ENCODE data around the gene TMEM263. TPM values are rescaled to one million over a fixed set of nuclear protein-coding genes. Genes with fewer than 3 reads are reported as not detected.
A peak's percentile ranks its signal among the peaks of the same experiment; 100 is the strongest.
"Not testable (repeated sequence)": the region's sequence is repeated elsewhere in the genome, so short reads cannot be mapped to it uniquely, and the experiment has no call there.

The TMEM263 gene
- total RNA-seq, 1 donor from 2014 or later, result 160 TPM

DNA sequence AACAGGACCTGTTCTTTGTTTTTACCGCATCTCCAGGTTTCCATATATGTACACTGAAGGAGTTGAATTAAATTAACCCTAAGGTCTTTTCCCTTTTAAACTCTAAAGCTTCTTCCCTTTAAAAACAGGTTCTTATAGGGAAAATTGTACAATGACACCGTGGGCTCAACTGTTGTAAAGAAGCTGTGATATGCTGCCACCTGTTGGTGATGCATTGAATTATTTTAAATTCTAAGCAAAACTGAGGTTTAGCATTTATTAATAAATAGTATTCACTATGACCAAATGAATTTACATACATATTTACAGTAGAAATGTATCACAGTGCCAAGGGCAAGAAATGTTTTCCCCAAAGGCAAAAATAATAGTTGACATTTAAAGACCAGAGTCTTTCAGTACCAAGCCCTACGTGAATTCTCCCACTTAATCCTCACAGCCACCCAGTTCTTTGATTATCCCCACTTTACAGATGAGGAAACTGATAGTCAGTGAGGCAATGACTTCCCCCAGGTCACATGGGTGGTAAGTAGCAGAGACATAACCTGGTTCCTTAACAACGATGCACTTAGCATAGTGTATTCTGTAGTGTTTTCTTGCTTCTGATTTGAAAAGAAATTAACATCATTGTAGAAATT lies 35.7 kb upstream of the TMEM263 start:
- Mint-ChIP-seq H3K27me3 (ENCODE audit: low read depth, unreplicated experiment) (peaks cover 3% of the 10 kb centered on the region), H3K36me3 (ENCODE audit: low read depth, unreplicated experiment) (no peaks in the 10 kb centered on the region), H3K27ac (ENCODE audit: unreplicated experiment) (no peak overlapping the region), H3K9me3 (ENCODE audit: unreplicated experiment) (peaks cover 4% of the 10 kb centered on the region), H3K4me1 (ENCODE audit: low read depth, unreplicated experiment) (no peaks in the 10 kb centered on the region), H3K4me3 (ENCODE audit: unreplicated experiment) (no peak overlapping the region)
- Histone ChIP-seq H3K27ac (ENCODE audit: low read depth, low read length) (no peak overlapping the region), H3K9me3 (ENCODE audit: insufficient read depth, low read depth, low read length) (no peaks in the 10 kb centered on the region), H3K4me3 (ENCODE audit: insufficient read depth, low read depth, low read length) (no peak overlapping the region), H3K79me2 (ENCODE audit: insufficient read depth, low read length) (no peaks in the 10 kb centered on the region), H3K4me2 (ENCODE audit: low read length) (no peak overlapping the region), H4K20me1 (ENCODE audit: insufficient read depth, low read length) (no peaks in the 10 kb centered on the region), H2AFZ (ENCODE audit: low read depth, low read length) (no peak overlapping the region), H3K4me1 (ENCODE audit: insufficient read depth, low read length) (no peaks in the 10 kb centered on the region), H3K27me3 (ENCODE audit: insufficient read depth, low read length) (peaks cover 6% of the 10 kb centered on the region), H3K36me3 (ENCODE audit: insufficient read depth, low read length) (no peaks in the 10 kb centered on the region), H3K9ac (ENCODE audit: low read length) (no peak overlapping the region)
- DNase-seq (ENCODE audit: low read depth) (peak; percentile 18), FAIRE-seq (peak; percentile 34)
- TF ChIP-seq, protein P1, sequence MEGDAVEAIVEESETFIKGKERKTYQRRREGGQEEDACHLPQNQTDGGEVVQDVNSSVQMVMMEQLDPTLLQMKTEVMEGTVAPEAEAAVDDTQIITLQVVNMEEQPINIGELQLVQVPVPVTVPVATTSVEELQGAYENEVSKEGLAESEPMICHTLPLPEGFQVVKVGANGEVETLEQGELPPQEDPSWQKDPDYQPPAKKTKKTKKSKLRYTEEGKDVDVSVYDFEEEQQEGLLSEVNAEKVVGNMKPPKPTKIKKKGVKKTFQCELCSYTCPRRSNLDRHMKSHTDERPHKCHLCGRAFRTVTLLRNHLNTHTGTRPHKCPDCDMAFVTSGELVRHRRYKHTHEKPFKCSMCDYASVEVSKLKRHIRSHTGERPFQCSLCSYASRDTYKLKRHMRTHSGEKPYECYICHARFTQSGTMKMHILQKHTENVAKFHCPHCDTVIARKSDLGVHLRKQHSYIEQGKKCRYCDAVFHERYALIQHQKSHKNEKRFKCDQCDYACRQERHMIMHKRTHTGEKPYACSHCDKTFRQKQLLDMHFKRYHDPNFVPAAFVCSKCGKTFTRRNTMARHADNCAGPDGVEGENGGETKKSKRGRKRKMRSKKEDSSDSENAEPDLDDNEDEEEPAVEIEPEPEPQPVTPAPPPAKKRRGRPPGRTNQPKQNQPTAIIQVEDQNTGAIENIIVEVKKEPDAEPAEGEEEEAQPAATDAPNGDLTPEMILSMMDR (IDR thresholded peaks at IDR 0.05; ENCODE audit: insufficient read depth, low read depth, low read length), result peak; percentile 81
- no peak for TF ChIP-seq EZH2 (IDR thresholded peaks at IDR 0.05; ENCODE audit: insufficient read depth, low read length)

GRCh38 chr12:106921976-106922375 lies 33.7 kb upstream of the TMEM263 start:
- not testable (repeated sequence) for H3K27ac ChIP-seq (ENCODE audit: low read depth, low read length); H3K27me3 Mint-ChIP-seq (ENCODE audit: low read depth, unreplicated experiment); H3K27ac Mint-ChIP-seq (ENCODE audit: unreplicated experiment); FAIRE-seq; H4K20me1 ChIP-seq (ENCODE audit: insufficient read depth, low read length); H3K36me3 Mint-ChIP-seq (ENCODE audit: low read depth, unreplicated experiment); H3K4me2 ChIP-seq (ENCODE audit: low read length); H2AFZ ChIP-seq (ENCODE audit: low read depth, low read length); H3K4me1 Mint-ChIP-seq (ENCODE audit: low read depth, unreplicated experiment); H3K4me1 ChIP-seq (ENCODE audit: insufficient read depth, low read length); H3K9me3 Mint-ChIP-seq (ENCODE audit: unreplicated experiment); H3K36me3 ChIP-seq (ENCODE audit: insufficient read depth, low read length); DNase-seq (ENCODE audit: low read depth); H3K9me3 ChIP-seq (ENCODE audit: insufficient read depth, low read depth, low read length); H3K79me2 ChIP-seq (ENCODE audit: insufficient read depth, low read length); H3K4me3 Mint-ChIP-seq (ENCODE audit: unreplicated experiment); H3K9ac ChIP-seq (ENCODE audit: low read length); H3K4me3 ChIP-seq (ENCODE audit: insufficient read depth, low read depth, low read length); H3K27me3 ChIP-seq (ENCODE audit: insufficient read depth, low read length)

DNA sequence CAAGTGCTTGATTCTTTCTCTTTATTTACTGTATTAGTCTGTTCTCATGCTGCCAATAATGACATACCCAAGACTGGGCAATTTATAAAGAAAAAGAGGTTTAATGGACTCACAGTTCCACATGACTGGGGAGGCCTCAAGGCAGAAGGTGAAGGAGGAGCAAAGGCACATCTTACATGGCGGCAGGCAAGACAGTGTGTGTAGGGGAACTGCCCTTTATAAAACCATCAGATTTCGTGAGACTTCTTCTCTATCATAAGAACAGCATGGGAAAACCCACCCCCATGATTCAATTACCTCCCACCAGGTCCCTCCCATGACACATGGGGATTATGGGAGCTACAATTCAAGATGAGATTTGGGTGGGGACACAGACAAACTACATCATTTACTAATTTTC lies 32.1 kb upstream of the TMEM263 start:
- not testable (repeated sequence) for H2AFZ ChIP-seq (ENCODE audit: low read depth, low read length); H3K27ac Mint-ChIP-seq (ENCODE audit: unreplicated experiment); DNase-seq (ENCODE audit: low read depth); H3K36me3 ChIP-seq (ENCODE audit: insufficient read depth, low read length); H3K27me3 ChIP-seq (ENCODE audit: insufficient read depth, low read length); H3K9me3 ChIP-seq (ENCODE audit: insufficient read depth, low read depth, low read length); H3K9ac ChIP-seq (ENCODE audit: low read length); H3K4me3 Mint-ChIP-seq (ENCODE audit: unreplicated experiment); H3K27ac ChIP-seq (ENCODE audit: low read depth, low read length); H4K20me1 ChIP-seq (ENCODE audit: insufficient read depth, low read length); H3K4me2 ChIP-seq (ENCODE audit: low read length); H3K4me3 ChIP-seq (ENCODE audit: insufficient read depth, low read depth, low read length); H3K4me1 Mint-ChIP-seq (ENCODE audit: low read depth, unreplicated experiment); H3K9me3 Mint-ChIP-seq (ENCODE audit: unreplicated experiment); H3K27me3 Mint-ChIP-seq (ENCODE audit: low read depth, unreplicated experiment); FAIRE-seq; H3K79me2 ChIP-seq (ENCODE audit: insufficient read depth, low read length); H3K4me1 ChIP-seq (ENCODE audit: insufficient read depth, low read length); H3K36me3 Mint-ChIP-seq (ENCODE audit: low read depth, unreplicated experiment)
